T-helper 2 cell treated with Interferon-gamma antibody and Interleukin-4, amounts not matched to agents 100 ng/mL and 5 ng/mL, for 36 hours (primary cell): ENCODE results near the gene GPR139. TPM values are rescaled to one million over a fixed set of nuclear protein-coding genes. Genes with fewer than 3 reads are reported as not detected.

ENCODE experiments used
- intact Hi-C: fragments of 100-400 bp; cut with micrococcal nuclease; formaldehyde crosslinking; loops from one replicate; pipeline ENCODE4 v1.15.1; 2023
- total RNA-seq: library from RNA; stranded (reverse); gene quantifications from 2 replicates; pipeline ENCODE4 v1.2.3, GENCODE V29; 2022

Gene GPR139
- not detected in 2 replicates for total RNA-seq

DNA sequence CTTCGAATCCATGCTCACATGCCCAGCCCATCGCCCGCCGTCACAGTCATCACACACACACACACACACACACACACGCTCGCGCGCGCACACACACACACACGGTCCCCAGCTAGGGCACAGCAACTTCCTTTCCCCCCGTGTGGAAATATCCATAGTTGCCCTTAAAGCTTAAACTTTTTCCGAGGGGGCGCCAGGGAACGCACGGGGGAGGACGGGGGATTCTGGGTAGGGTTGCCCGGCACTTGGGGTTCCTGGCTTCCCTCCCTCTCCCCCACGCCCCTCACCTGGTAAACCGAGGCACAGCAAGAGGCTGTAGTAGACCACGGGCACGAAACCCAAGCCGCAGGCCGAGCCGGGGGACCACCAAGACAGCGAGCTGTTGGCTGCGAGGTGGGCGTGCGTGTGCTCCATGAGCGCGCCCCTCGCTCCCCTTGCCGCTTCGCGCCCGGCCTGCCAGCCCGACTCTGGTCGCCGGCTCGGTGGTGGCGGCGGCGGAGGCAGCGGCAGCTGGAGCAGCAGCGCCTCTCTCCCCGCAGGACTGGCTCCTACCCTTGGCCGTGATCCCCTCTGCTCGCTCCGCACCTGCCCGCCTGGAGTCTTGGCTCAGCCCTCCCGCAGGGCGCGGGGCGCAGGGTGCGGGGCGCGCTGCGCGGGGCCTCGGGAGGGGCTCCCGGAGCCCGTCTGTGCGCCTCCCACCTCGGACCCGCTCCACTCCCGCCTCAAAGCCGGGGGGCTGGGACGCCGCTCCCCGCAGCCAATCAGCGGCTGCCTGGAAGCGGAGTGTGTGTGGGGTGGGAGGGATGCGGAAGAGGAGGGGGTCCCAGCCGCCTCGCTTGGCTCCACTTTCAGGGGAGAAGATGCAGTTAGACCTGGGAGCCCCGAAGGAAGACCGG lies at the start of gene GPR139:
TSS of gene GPR139 (minus strand) at position 688 of the 896 bp plus-strand sequence. CDS start at position 414, 274 bp downstream.
- intact Hi-C loops: no loop called here

GRCh38 chr16:20122011-20122410 lies 48.3 kb upstream of the GPR139 start:
- intact Hi-C loops: no loop called here

GRCh38 chr16:20114356-20114755 lies 40.7 kb upstream of the GPR139 start:
- intact Hi-C loops: no loop called here

- intact Hi-C loops: no loop called here
Observed at GRCh38 chr16:20111143-20111542, 37.5 kb upstream of the GPR139 start.

- intact Hi-C loops: no loop called here
Observed at GRCh38 chr16:20107083-20107482, 33.4 kb upstream of the GPR139 start.

DNA sequence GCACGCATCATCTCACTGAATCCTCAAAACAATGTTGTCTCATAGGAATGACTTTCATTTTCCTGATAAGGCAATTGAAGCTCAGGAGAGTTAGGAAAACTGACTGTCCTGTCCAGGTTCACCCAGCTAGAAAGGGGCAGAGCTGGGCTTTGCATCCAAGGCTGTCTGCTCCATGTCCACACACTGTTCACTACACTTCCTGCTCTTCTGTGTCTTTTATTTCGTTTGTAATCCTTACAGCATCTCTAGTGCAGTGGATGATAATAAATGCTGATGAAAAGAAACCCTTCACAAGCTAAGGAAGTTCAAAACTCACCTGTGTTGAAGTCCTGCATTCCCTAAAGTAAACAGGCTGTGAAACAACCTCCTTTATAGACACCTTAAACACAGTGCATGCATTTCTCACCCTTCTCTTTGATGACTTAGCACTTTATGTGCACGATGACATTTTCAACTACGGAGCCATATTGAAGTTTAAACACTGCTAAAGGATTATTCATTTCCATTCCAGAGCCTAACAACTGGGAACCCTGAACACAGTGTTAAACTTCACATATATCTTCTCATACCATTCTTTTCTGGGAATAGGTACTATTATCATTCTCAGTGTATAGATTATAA lies 31.0 kb upstream of the GPR139 start:
- intact Hi-C loops: no loop called here

DNA sequence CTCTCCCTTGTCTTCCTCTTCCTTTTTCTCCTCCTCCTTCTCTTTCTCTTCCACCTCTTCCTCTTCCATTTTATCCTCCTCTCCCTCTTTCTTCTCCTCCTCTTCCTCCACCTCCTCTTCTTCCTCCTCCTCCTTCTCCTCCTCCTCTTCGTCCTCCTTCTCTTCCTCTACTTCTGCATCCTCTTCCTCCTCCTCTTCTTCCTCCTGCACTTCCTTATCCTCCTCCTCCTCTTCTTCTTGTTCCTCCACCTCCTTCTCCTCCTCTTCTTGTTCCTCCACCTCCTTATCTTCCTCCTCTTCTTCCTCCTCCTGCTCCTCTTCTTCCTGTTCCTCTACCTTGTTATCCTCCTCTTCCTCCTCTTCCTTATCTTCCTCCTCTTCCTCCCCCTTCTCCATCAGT lies 28.8 kb upstream of the GPR139 start:
- intact Hi-C loops: no loop called here

DNA sequence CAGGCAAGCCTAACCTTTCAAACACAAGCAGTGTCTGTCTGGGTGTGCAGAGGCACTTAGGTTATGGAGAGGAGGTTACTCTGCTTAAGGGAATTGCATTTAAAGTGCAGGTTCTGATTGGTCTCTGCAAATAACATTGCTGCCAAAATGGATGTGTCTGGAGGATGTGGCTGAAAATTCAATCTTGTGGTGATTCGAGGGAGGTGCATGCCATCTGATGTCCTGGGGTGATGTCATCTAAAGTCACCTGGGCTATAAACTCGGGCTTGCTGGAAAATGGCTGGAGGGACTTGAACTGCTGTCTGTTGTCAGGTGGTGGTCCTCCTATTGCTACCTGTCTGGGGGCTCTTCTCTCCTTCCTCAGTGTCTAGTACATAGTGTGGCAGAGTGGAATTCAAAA lies 28.3 kb upstream of the GPR139 start:
- intact Hi-C loops: no loop called here

DNA sequence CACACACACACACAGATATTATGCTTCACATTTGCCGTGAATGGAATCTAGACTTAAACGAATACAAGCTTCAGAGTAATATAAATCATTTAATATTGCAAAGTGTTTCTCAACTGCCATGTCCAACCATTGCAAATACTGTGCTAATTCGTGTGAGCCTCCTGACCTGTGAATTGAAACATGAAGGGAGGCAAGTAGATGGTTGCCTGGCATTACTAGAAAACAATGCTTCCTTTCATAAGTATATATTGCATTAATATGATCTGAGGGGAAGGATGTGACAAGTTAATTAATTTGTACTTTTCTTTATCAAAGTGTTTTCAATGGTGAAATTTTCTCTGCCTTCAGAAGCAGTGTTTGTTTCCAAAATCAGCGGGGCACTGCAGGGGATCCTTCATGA lies 25.7 kb upstream of the GPR139 start:
- intact Hi-C loops: no loop called here

GRCh38 chr16:20094157-20094556 lies 20.5 kb upstream of the GPR139 start:
- intact Hi-C loops: no loop called here

- intact Hi-C loops: no loop called here
Observed at GRCh38 chr16:20089246-20089965, 15.7 kb upstream of the GPR139 start.

GRCh38 chr16:20084624-20085226 lies 11.0 kb upstream of the GPR139 start:
- intact Hi-C loops: no loop called here

GRCh38 chr16:20079106-20079505 lies 5.4 kb upstream of the GPR139 start:
- intact Hi-C loops: no loop called here

GRCh38 chr16:20075243-20075642 lies 1.6 kb upstream of the GPR139 start:
- intact Hi-C loops: no loop called here

DNA sequence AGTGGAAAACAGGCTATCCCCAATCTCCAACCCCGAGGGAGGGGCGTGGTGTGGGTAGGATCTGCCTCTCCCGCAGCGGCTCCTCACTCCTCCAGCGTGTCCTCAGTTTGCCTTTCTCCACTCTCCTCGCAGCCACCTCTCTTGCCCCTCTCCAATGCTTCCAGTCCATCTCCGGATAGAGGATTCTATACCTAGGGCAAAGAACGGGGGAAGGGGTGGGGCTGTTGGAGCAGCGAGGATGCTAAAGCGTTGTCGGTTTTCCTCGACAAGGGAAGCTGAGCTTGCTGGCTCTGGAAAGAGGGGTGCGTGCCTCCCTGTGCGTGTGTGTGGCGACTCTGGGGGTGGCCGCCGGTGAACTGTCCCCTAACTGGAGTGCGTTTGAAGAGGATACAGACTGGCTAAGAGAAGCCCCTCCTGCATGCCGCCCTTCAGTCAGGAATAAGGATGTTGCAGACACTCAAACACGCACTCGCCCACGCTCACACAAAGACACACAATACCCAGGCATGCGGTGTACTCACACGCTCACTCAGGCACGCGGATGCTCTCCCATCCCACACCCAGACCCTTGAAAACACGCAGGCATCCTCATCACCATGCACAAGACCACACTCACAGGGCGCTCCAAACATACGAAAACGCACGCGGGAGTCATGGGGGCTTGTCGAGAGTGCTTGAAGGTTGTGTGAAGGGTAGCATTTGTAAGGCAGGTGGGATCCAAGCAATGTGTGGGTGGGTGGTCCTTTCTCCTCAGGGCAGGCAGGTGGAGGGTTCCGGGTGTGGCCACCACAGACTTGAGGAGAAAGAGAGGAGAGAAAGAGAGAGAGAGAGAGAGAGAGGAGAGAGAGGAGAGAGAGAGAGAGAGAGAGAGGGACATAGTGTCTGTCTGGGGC lies 655 bp upstream of the GPR139 start:
- intact Hi-C loops: no loop called here

GRCh38 chr16:20072874-20073202 lies 852 bp downstream of the GPR139 start:
- intact Hi-C loops: no loop called here

DNA sequence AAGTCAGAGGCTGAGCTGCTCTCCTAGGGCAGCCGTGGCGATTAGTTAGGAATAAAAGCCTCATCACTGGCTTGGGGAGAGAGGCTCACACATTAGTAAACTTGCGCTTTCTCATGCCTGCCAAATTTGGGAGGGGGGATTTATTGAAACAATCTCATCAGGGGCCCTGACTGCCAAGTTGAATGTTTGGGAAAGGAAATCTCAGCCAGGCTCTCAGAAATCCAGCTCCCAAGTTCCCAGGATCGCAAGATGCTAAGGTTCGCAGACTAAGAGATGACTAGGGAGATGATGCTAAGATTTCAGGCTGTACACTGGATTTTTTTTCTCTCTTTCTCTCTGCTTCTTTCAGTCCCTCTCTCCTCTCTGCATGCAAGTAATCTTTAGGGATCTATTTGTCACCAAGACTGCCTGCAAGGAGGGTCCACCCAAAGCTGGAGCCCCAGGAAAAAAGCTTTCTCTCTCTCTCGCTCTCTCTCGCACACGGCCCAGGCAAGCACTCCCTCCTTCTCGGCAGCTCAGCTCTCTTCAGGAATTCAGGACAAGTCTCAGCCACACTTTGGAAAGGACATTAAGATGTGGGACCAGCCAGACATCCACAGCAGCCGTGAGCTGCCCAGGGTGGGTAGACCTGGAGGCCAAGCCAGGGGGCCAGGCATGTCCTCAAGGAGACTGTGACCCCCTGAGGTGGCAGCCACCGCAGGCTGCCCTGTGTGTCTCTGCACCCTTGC lies 1.4 kb downstream of the GPR139 start:
- intact Hi-C loops: no loop called here

- intact Hi-C loops: no loop called here
Observed at GRCh38 chr16:20064931-20065330, 8.8 kb downstream of the GPR139 start.

DNA sequence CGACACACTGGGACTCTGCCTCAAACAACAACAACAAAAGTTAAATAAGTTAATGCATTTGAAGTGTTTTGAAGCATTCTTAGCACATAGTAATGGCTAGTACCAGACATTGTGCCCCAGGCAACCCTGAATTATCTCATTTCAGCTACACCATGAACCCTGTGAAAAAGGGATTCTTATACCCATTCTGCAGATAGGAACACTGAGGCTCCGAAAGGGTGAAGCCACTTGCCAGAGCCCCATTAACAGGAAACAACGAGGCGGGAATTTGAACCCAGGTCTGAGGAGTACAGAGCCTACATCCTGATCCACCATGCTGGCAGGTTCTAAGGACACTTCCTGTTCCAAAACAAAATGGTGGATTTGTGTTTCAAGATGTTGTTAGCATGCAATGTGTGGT lies 9.2 kb downstream of the GPR139 start:
- intact Hi-C loops: no loop called here

GRCh38 chr16:20061132-20061531 lies 12.6 kb downstream of the GPR139 start:
- intact Hi-C loops: no loop called here
